Stimulated activated CD4-positive, alpha-beta T cell treated with anti-CD3 and anti-CD28 coated beads, TNF-alpha, amount 100 ng/mL, for 48 hours (primary cell): Measurements from ENCODE around the gene RASD1.

Source experiments
- DNase-seq, 3 donors: peaks; one replicate each; pipeline ENCODE4 v3.0.0-alpha.2; 2020; ENCODE audit warnings: low read depth in 3 of 3

The RASD1 gene

DNA sequence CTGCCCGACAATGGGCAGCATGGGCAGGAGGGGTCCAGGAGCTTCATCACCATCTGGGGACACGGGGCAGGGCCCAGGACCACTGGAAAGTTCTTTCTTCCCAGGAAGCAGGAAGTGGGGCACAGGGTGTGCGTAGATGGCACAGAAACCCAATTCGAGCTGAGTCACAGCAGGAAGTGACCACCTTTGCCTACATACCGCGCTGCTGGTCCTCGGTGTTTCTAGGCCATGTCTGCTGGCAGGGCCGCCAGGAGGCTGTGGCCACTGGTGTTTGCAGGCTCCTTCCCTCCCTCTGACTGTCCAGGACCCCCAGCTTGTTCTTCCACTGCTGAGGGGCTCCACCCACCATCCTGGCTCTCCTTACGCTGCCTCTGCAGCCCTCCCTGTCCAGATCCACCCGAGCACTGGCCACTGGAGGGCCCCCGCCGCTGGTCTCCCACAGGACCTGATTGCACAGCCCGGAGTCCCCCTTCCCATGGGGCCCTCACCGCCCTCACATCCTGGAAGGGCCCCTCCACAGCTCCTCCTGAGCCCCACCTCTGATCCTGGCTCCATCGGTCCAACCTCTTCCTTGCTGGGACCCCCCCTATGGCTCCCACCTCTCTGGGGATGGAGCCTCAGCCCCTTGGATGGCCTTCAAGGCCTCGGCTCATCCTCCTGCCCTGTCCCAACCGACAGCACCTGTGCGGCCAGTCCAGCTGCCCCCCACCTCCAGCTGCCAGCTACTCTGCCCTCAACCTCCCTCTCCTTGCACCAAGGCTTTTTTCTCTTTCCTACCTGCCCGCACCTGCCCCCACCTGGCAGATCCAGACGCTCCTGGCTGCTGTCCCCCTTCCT is 14.5 kb upstream of the RASD1 start:
- no peak for DNase-seq

DNA sequence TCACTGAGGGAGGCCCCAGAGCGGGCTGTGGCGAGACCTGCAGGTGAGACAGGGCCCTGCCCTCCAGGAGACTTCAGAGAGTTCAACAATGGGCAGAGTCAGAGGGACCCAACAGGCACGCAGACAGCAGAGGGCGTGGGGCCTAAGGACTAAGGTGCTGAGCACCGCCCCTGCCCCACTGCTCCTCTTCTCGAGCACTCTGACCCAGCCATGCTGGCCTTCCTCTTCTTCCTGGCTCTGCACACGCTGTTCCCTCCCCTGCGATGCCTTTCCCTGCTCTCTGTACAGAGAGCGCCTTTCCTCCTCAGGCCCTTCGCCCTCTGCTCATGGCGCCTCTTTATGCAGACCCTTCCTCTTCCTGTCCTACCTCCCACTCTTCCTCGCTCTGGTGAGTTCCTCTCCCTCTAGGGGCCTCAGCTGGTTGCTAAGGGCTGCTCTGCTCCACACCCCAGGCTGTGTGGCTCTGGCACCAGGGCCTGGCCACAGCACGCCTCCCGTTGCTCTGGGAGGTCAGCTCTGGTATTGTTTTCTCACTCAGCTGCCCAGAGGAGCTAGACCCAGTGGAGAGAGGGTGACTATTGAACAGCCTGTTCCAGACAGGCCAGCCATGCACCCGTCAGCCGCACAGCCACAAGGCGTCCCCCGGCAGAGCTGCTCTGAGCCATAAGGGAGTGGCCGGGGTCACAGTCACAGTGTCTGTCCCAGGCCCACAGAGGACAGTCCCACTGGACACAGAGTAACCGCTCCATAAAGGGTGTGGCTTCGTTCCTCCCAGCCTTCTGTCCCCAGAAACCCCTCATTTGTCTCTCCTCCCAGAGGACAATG is 13.6 kb upstream of the RASD1 start:
- DNase-seq, result no peak

GRCh38 chr17:17508646-17509591 is 12.7 kb upstream of the RASD1 start:
- no peak for DNase-seq

DNA sequence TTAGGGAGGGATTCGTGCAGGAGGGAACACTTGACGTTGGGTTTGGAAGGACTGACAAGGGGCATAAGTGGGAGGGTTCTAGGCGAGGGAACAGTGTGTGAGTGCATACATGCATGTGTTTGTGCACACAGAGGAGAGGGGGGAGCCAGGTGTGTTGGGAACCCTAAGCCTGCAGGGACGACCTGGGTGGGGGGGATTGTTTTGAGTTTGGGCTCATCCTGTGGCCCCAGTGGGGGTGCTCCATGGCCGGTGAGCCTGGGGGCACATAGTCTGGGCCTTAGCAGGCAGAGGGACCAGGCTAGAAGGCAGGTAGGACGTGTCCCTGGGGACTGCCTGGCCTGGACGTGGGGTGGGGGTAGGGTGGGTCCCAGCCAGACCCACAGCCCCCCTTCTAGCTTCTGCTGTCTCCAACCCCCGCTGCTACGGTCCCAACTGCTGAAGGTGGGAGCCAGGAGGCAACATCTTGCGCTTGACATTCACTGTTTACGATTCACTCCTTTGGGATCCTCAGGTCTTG is 11.9 kb upstream of the RASD1 start:
- no peak for DNase-seq

- no peak for DNase-seq
Measured at GRCh38 chr17:17507465-17508011, 11.3 kb upstream of the RASD1 start.

- no peak for DNase-seq
Measured at GRCh38 chr17:17506893-17507464, 10.8 kb upstream of the RASD1 start.

DNA sequence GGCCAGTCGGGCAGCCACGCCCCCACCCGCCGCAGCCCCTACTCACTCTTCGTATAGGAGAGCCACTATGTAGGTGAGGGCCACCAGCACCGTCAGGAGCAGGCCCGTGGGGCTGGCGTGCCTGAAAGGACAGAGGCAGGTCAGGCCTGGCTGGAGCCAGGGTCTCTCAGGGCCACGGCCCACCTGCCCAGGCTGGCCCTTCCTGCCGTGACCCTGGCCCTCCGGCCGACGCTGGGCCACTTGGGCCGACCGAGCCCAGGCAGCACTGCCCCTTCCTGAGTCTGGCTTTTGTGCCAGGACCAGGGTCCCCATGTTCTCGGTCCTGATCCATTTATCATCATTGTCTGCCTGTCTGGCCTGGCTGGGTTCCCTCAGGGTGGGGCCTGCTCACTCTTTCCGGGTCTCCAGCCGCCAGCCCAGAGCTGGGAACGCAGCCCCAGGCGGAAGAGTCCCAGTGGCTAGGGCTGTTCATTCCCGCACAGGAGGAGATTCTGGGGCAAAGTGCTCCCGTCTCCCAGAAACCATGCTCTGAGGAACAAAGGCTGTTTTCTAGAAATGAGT is 10.1 kb upstream of the RASD1 start:
- DNase-seq, result no peak

- no peak for DNase-seq
Measured at GRCh38 chr17:17505610-17506171, 9.5 kb upstream of the RASD1 start.

- DNase-seq, result no peak
Measured at GRCh38 chr17:17505151-17505550, 9.0 kb upstream of the RASD1 start.

GRCh38 chr17:17504341-17505140 is 8.3 kb upstream of the RASD1 start:
- DNase-seq, result no peak

- no peak for DNase-seq
Measured at GRCh38 chr17:17503566-17504130, 7.5 kb upstream of the RASD1 start.

DNA sequence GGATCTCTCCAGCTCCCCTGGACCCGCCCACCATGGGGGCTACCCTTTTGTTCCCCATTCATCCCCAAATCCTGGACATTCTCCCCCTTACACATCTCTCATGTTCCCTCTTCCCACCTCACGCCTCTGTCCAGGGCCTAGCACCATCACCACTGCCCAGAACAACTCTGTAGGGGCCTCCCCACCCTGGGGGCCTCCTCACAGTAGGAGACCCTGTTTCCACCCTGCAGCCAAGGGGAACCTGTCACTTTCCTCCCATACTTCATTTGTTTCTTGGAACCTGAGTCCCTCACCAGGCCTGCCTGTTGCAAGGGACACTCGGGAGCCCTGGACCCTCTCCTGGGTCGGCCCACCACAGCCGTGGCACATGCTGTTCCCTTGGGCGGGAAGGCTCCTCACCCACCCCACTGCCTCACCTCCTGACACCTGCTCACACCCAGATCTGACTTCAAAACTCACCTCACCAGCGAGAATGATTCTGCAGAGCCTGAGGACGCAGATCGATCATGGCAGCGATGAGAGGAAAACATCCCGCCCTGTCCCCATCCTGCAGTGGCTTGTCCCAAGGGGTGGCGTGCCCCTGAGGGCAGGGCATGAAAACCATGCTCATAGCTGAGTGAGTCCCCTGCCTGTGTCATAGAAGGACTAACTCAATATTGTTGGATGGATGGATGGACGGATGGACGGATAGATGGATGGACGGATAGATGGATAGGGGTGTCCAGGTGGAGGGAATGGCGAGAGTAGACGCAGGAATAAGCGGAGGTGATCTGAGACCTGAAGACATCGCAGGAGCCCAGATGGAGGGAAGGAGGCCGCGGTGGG is 6.8 kb upstream of the RASD1 start:
- DNase-seq, result no peak

DNA sequence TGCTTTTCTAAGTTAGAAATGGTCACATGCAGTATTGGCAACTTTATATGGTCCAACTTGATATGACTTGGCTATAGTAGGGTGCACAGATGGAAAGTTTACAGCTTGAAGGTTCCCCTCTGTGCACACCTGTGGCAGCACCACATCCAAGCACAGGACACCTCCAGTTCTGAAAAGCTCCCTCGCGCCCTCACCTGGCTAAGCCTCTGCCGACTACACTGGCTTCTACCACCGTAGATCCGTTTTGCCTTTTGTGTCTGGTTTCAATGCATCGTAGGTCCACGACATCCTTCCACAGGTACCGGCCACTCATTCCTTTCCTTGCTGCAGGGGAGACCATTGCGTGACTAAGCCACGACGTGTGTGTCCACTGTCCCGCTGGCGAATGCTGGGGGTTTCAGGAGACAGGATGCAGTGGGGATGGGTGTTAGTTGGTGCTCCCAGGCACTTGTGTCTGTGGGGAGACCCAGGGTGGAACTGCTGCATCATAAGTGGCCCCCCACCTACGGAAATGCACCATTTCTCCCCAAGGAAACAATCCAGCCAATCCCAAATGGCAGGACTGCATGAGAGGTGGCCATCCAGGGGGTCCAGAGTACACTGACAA is 4.9 kb upstream of the RASD1 start:
- DNase-seq, result no peak

DNA sequence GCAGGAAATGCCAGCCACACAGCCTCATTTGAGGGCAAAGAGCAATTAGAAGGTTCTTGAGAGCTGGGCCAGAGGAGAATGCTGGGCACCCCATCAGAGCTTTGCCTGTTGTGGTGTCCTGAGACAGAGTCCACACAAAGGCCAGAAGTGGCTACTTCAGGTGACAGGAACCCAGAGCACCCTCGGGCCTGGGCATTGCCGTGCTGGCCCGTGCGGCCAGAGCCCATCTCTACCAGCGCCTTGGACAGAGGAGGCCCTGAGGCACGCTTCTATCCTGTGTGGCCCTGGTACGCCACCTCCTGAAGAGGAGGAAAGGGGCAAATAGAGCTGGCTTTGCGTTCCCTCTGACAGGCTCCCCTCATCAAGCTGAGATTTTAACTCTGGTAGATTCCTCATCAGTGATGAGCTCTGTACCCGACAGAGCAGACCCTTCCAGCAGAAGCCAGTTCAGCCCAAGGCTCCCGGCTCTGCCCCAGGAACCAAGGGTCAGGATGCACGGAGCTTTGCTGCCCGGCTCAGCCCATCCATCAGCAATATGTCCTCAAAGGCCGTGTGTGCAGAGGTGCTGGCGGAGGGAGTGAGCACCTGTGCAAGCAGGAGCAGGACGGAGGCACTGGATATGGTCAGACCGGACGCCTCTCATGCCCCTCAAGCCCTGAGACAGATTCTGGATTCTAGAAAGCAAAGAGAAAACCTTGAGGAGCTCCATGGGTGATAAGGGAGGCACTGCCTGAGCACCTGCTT is 3.4 kb upstream of the RASD1 start:
- no peak for DNase-seq

DNA sequence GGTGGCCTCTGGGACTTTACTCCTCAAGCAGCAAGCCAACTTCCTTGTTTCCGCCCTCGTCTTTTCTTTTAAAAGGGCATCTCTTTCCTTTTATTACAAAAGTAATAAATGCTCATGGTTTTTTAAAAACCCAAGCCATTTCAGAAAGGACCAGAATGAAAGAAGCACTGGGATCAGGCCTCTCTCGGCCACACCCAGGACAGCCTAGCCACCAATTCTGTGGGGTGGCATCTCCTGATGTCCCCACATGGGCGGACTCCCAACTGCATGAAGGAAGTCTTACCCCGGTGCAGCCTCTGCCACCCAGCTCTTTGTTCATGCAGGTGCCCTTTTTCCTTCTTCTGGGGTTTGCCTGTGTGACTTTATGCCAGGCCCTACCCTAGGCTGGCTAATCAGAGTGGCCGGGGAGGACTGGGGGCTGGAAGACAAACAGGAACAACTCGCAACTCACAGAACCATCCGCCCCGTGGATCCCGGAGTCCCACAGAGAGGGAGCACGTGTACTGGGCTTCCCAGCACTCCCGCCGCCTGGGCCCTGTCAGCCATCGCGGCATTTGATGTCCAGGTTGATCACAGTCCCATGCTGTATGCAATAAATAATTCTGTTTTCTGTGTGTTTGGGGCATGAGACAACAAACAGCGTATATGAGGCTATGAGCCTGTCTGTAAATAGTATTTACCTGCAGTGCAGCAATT is 2.6 kb upstream of the RASD1 start:
- no peak for DNase-seq

GRCh38 chr17:17497845-17498520 is 1.8 kb upstream of the RASD1 start:
- DNase-seq, result no peak
